Glutamatergic neuron (in vitro differentiated cells): ENCODE data around the gene PAK1. TPM values are rescaled to one million over a fixed set of nuclear protein-coding genes. Genes with fewer than 3 reads are reported as not detected.

Experiments
- DNase-seq: peaks from one replicate; pipeline ENCODE4 v3.0.0; 2022
- H3K27ac Mint-ChIP-seq: one replicate; pipeline ENCODE4 v1.8.0; 2020; ENCODE audit warnings: mild to moderate bottlenecking, mixed read lengths, inconsistent platforms; ENCODE audit not compliant: unreplicated experiment
- H3K27me3 Mint-ChIP-seq: one replicate; pipeline ENCODE4 v1.8.0; 2020; ENCODE audit warnings: mild to moderate bottlenecking, moderate library complexity, mixed read lengths, inconsistent platforms; ENCODE audit not compliant: unreplicated experiment
- H3K36me3 Mint-ChIP-seq: one replicate; pipeline ENCODE4 v1.8.0; 2020; ENCODE audit warnings: mild to moderate bottlenecking, mixed read lengths, inconsistent platforms; ENCODE audit not compliant: unreplicated experiment
- H3K4me1 Mint-ChIP-seq: one replicate; pipeline ENCODE4 v1.8.0; 2020; ENCODE audit warnings: mild to moderate bottlenecking, low read depth, mixed read lengths, inconsistent platforms; ENCODE audit not compliant: unreplicated experiment
- H3K4me3 Mint-ChIP-seq: one replicate; pipeline ENCODE4 v1.8.0; 2020; ENCODE audit warnings: mild to moderate bottlenecking, mixed read lengths, inconsistent platforms; ENCODE audit not compliant: unreplicated experiment
- H3K9me3 Mint-ChIP-seq: one replicate; pipeline ENCODE4 v1.8.0; 2020; ENCODE audit warnings: mild to moderate bottlenecking, moderate library complexity, mixed read lengths, inconsistent platforms; ENCODE audit not compliant: unreplicated experiment
- total RNA-seq: library from RNA; stranded (reverse); fragmentation: NEBNext Ultra II Directional; extraction: Animal tissue kit (Norgen Biotek cat#: 25700); gene quantifications from one replicate; pipeline ENCODE4 v1.2.1, GENCODE V29; 2021; ENCODE audit not compliant: unreplicated experiment
- TF ChIP-seq, protein P1 (sequence below): fragments of 200-600 bp; sonication (generic); IDR thresholded peaks from one replicate; pipeline ENCODE4 v1.5.0; 2021; ENCODE audit not compliant: partially characterized antibody, unreplicated experiment

PAK1 gene
- total RNA-seq, 1 donor from 2014 or later = 126 TPM

DNA sequence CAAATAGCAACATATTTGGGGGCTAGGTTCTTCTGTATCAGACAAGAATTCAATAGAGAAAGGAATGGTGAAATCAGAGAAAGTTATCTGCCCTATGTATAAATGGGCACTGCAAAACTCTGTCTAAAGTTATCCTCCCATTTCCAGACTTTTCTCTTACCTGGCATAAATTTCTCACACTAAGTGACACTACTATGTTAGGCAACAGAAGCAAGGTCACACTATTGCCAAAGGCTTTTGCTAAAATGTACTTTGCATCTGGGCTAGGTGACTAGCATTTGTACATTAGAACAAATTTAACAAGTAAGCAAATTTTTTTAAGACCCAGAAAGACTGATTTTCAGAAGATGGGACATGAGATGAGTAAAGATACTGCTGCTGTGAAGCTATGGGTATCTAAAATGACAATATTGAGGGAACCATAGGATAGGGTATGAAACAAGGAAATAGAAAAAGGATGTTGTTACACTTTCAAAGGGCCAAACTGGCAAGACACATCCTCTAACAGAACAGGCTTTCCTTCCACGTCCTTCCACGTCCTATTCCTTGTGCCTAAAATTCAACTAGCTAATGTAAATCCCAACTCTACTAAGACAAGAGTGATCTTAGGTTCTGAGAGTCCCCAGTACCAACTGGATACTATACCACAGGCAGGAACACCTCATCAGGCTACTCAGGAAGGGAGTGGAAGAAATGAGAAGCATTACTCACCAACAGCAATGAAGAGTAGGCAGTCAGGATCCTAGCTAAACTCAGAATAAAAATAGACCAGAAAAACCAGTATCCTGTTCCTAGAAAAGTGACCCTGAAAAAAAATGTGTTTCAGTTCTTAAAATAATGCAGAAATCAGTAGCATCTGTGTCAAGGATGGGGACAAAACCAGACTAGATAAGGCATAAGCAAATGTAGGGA, 195.0 kb downstream of the PAK1 start:
- TF ChIP-seq, protein P1, sequence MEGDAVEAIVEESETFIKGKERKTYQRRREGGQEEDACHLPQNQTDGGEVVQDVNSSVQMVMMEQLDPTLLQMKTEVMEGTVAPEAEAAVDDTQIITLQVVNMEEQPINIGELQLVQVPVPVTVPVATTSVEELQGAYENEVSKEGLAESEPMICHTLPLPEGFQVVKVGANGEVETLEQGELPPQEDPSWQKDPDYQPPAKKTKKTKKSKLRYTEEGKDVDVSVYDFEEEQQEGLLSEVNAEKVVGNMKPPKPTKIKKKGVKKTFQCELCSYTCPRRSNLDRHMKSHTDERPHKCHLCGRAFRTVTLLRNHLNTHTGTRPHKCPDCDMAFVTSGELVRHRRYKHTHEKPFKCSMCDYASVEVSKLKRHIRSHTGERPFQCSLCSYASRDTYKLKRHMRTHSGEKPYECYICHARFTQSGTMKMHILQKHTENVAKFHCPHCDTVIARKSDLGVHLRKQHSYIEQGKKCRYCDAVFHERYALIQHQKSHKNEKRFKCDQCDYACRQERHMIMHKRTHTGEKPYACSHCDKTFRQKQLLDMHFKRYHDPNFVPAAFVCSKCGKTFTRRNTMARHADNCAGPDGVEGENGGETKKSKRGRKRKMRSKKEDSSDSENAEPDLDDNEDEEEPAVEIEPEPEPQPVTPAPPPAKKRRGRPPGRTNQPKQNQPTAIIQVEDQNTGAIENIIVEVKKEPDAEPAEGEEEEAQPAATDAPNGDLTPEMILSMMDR = no peak
- H3K36me3 Mint-ChIP-seq = no peaks in the 10 kb centered on the region
- DNase-seq = no peak
- H3K4me3 Mint-ChIP-seq = no peak overlapping the region
- H3K4me1 Mint-ChIP-seq = no peaks in the 10 kb centered on the region
- no peaks in the 10 kb centered on the region for H3K27me3 Mint-ChIP-seq
- no peaks in the 10 kb centered on the region for H3K9me3 Mint-ChIP-seq
- no peak overlapping the region for H3K27ac Mint-ChIP-seq

- H3K4me1 Mint-ChIP-seq = no peaks in the 10 kb centered on the region
- no peaks in the 10 kb centered on the region for H3K27me3 Mint-ChIP-seq
- H3K36me3 Mint-ChIP-seq = no peaks in the 10 kb centered on the region
- no peak overlapping the region for H3K27ac Mint-ChIP-seq
- no peaks in the 10 kb centered on the region for H3K9me3 Mint-ChIP-seq
- no peak for DNase-seq
- H3K4me3 Mint-ChIP-seq = no peak overlapping the region
- TF ChIP-seq, protein P1 = no peak
Measured at GRCh38 chr11:77276271-77276670, 197.6 kb downstream of the PAK1 start.

Other genes starting within 250 kb of the PAK1 start
- not detected for gene GDPD4, start 172.4 kb downstream of the PAK1 start, total RNA-seq
- 2.0 TPM for gene AQP11, start 115.9 kb upstream of the PAK1 start, total RNA-seq
- gene CLNS1A, start 163.7 kb upstream of the PAK1 start, total RNA-seq = 75.5 TPM